ENCODE results near the gene SDCCAG8.
A peak's percentile ranks its signal among the peaks of the same experiment; 100 is the strongest.

SDCCAG8 gene

GRCh38 chr1:243481101-243481500, 225.3 kb downstream of the SDCCAG8 start:
- DNase-seq: no peak

GRCh38 chr1:243482141-243483022, 226.5 kb downstream of the SDCCAG8 start:
- peak in 27 of 58 donors; percentile 28 to 80 (median 46) for DNase-seq

- peak in 6 of 58 donors; percentile 19 to 43 (median 32) for DNase-seq
These were observed 227.4 kb downstream of the SDCCAG8 start for GRCh38 chr1:243483071-243483771.

- DNase-seq: no peak
These were observed 228.1 kb downstream of the SDCCAG8 start for GRCh38 chr1:243483952-243484351.

- no peak for DNase-seq
These were observed 231.3 kb downstream of the SDCCAG8 start for GRCh38 chr1:243487036-243487648.

GRCh38 chr1:243487649-243488227, 231.9 kb downstream of the SDCCAG8 start:
- DNase-seq: no peak

- DNase-seq: no peak
These were observed 232.8 kb downstream of the SDCCAG8 start for GRCh38 chr1:243488459-243489157.

GRCh38 chr1:243489158-243489527, 233.3 kb downstream of the SDCCAG8 start:
- DNase-seq: no peak

- no peak for DNase-seq
These were observed 234.1 kb downstream of the SDCCAG8 start for GRCh38 chr1:243489681-243490546.

- DNase-seq: peak in 3 of 58 donors; percentile 37 to 67 (median 62)
These were observed 235.2 kb downstream of the SDCCAG8 start for GRCh38 chr1:243490748-243491686.

- no peak for DNase-seq
These were observed 237.6 kb downstream of the SDCCAG8 start for GRCh38 chr1:243493156-243494129.

- DNase-seq: no peak
These were observed 239.0 kb downstream of the SDCCAG8 start for GRCh38 chr1:243494741-243495431.

GRCh38 chr1:243495442-243496186, 239.8 kb downstream of the SDCCAG8 start:
- peak in 3 of 58 donors; percentile 73 to 88 (median 73) for DNase-seq

GRCh38 chr1:243496187-243496646, 240.4 kb downstream of the SDCCAG8 start:
- peak in 53 of 58 donors; percentile 28 to 89 (median 73) for DNase-seq

GRCh38 chr1:243496806-243497205, 241.0 kb downstream of the SDCCAG8 start:
- peak in 1 of 58 donors; percentile 57 for DNase-seq
